Muscle layer of duodenum (tissue), 2 donors: ENCODE measurements around the gene GAS7.

Source experiments
- H3K27ac ChIP-seq: one replicate; pipeline ENCODE4 v1.7.0; 2013; ENCODE audit warnings: mild to moderate bottlenecking, low read length
- H3K27me3 ChIP-seq: one replicate; pipeline ENCODE4 v1.7.0; 2013; ENCODE audit warnings: low read depth, mild to moderate bottlenecking, control low read depth, low read length
- H3K36me3 ChIP-seq, 2 donors: one replicate each; pipeline ENCODE4 v1.7.0; 2013; ENCODE audit warnings: low read length in 2 of 2, control low read depth in 1 of 2, mild to moderate bottlenecking in 1 of 2; ENCODE audit not compliant: insufficient read depth in 2 of 2, control insufficient read depth in 1 of 2
- H3K4me1 ChIP-seq, 2 donors: one replicate each; pipeline ENCODE4 v1.7.0; 2013; ENCODE audit warnings: low read length in 2 of 2, mild to moderate bottlenecking in 2 of 2, control low read depth in 1 of 2, moderate library complexity in 1 of 2; ENCODE audit not compliant: insufficient read depth in 2 of 2, control insufficient read depth in 1 of 2
- H3K4me3 ChIP-seq, 2 donors: one replicate each; pipeline ENCODE4 v1.7.0; 2013; ENCODE audit warnings: low read length in 2 of 2, low read depth in 1 of 2, mild to moderate bottlenecking in 1 of 2
- H3K9me3 ChIP-seq, 2 donors: one replicate each; pipeline ENCODE4 v1.7.0; 2013; ENCODE audit warnings: low read length in 2 of 2, control low read depth in 1 of 2, mild to moderate bottlenecking in 1 of 2; ENCODE audit not compliant: control insufficient read depth in 1 of 2
- donor health status: healthy.

Gene GAS7

GRCh38 chr17:10052106-10052813 is 146.1 kb downstream of the GAS7 start:
- Histone ChIP-seq H3K4me1 (peaks cover 9 to 18% of the 10 kb centered on the region in 2 donors), H3K4me3 (no peak overlapping the region), H3K36me3 (no peaks in the 10 kb centered on the region), H3K27ac (no peak overlapping the region), H3K9me3 (no peaks in the 10 kb centered on the region), H3K27me3 (no peaks in the 10 kb centered on the region)

- H3K27ac ChIP-seq: peak overlapping the region; percentile 77
- H3K4me1 ChIP-seq: peaks cover 13 to 18% of the 10 kb centered on the region in 2 donors
- H3K36me3 ChIP-seq: no peaks in the 10 kb centered on the region
- no peaks in the 10 kb centered on the region for H3K27me3 ChIP-seq
- no peak overlapping the region for H3K4me3 ChIP-seq
- H3K9me3 ChIP-seq: no peaks in the 10 kb centered on the region
Measured at GRCh38 chr17:10051112-10051511, 147.3 kb downstream of the GAS7 start.

DNA sequence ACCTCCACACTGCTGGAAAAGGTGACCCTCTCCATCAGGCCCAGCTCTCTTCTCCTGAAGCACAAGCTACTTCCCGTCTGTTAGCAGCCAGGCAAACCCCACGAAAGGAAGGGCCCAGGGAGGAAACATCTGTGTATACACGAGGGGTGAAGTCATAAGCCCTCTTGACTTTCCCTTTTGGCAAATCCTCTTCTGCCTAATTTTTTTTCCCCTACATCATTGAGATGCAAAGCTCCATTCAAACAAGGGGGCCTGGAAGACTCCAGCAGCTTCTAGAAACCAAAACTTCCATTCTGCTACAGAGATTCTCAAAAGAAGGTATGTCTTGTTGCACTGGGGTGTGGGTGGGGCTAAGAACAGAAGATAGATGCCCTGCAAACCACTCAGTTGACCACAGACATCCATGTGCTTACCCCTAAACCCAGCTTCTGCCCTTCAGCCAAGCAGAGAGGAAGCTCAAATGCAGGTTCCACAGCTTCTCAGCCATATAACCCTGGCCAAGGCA is 147.8 kb downstream of the GAS7 start:
- H3K4me1 ChIP-seq: peaks cover 13 to 18% of the 10 kb centered on the region in 2 donors
- H3K4me3 ChIP-seq: no peak overlapping the region
- no peaks in the 10 kb centered on the region for H3K36me3 ChIP-seq
- no peaks in the 10 kb centered on the region for H3K27me3 ChIP-seq
- H3K27ac ChIP-seq: peak overlapping the region; percentile 77
- H3K9me3 ChIP-seq: no peaks in the 10 kb centered on the region

- no peak overlapping the region for H3K4me3 ChIP-seq
- peaks cover 8 to 18% of the 10 kb centered on the region in 2 donors for H3K4me1 ChIP-seq
- no peaks in the 10 kb centered on the region for H3K9me3 ChIP-seq
- no peaks in the 10 kb centered on the region for H3K27me3 ChIP-seq
- H3K27ac ChIP-seq: peak overlapping the region; percentile 45
- H3K36me3 ChIP-seq: no peaks in the 10 kb centered on the region
Measured at GRCh38 chr17:10048629-10049350, 149.6 kb downstream of the GAS7 start.

- Histone ChIP-seq H3K9me3 (no peaks in the 10 kb centered on the region), H3K27ac (no peak overlapping the region), H3K4me1 (peaks cover 8 to 18% of the 10 kb centered on the region in 2 donors), H3K36me3 (no peaks in the 10 kb centered on the region), H3K27me3 (no peaks in the 10 kb centered on the region), H3K4me3 (no peak overlapping the region)
Measured at GRCh38 chr17:10046786-10047785, 151.3 kb downstream of the GAS7 start.

DNA sequence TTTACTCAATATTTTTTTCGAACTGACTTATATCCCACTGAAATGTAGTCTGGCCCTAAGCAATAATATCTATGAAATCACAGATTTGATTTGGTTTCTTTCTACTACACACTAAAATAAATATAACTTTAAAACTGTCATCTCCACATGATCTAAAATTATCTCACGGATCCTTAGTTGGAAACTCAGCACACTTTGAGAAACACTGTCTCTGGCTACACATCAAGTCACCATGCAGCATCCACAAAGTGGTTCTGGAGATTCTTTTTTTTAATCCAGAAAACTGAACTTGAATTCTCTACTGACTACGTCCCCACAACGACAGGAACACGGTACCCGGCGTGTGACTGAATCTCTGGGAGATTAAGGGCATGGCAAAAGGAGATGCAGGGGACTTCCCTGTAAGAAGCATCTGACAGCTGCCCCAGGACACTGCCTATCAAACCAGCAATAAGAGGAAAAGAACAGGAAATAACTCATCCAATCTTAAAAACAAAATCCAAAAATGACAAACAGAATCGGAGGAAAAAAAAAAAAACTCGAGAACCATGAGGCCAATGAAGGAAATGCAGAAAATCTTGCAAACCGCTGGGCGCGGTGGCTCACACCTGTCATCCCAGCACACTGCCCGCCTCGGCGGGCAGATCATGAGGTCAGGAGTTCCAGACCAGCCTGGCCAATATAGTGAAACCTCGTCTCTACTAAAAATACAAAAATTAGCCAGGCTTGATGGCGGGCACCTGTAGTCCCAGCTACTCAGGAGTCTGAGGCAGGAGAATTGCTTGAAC is 152.3 kb downstream of the GAS7 start:
- Histone ChIP-seq H3K4me3 (no peak overlapping the region), H3K9me3 (no peaks in the 10 kb centered on the region), H3K36me3 (no peaks in the 10 kb centered on the region), H3K27me3 (no peaks in the 10 kb centered on the region), H3K27ac (no peak overlapping the region), H3K4me1 (peaks cover 8 to 11% of the 10 kb centered on the region in 2 donors)

- Histone ChIP-seq H3K9me3 (no peaks in the 10 kb centered on the region), H3K4me1 (peaks cover 0 to 4% of the 10 kb centered on the region in 2 donors), H3K27me3 (no peaks in the 10 kb centered on the region), H3K36me3 (no peaks in the 10 kb centered on the region), H3K27ac (peak overlapping the region; percentile 6), H3K4me3 (no peak overlapping the region)
Measured at GRCh38 chr17:10042589-10043244, 155.7 kb downstream of the GAS7 start.

DNA sequence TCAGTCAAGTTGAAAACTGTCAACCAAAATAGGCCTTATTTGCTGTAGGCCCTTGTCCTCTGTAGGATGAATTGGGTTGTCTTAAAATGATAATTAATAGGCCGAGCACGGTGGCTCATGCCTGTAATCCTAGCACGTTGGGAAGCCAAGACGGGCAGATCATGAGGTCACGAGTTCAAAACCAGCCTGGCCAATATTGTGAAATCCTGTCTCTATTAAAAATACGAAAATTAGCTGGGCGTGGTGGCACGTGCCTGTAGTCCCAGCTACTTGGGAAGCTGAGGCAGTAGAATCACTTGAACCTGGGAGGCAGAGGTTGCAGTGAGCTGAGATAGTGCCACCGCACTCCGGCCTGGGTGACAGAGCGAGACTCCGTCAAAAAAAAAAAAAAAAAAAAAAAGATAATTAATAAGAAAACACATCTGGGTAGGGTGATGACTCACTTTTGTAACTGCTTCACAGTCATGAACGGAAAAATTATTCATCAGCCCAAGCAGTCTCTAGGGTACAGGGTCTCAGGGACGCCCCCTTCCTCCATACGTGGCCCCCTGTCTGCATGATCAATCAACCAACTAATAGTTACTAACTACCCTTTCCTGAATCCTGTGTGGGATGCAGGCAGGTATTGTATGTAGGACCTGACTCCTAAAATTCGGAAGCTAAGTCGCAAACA is 156.4 kb downstream of the GAS7 start:
- Histone ChIP-seq H3K36me3 (no peaks in the 10 kb centered on the region), H3K27me3 (no peaks in the 10 kb centered on the region), H3K9me3 (no peaks in the 10 kb centered on the region), H3K4me3 (no peak overlapping the region), H3K27ac (peak overlapping the region; percentile 6), H3K4me1 (peaks cover 2 to 3% of the 10 kb centered on the region in 2 donors)

- Histone ChIP-seq H3K36me3 (no peaks in the 10 kb centered on the region), H3K9me3 (no peaks in the 10 kb centered on the region), H3K27me3 (no peaks in the 10 kb centered on the region), H3K27ac (no peak overlapping the region), H3K4me1 (peaks cover 2 to 3% of the 10 kb centered on the region in 2 donors), H3K4me3 (no peak overlapping the region)
Measured at GRCh38 chr17:10041287-10041612, 157.2 kb downstream of the GAS7 start.
